Stimulated activated CD4-positive, alpha-beta T cell treated with anti-CD3 and anti-CD28 coated beads, Interleukin-12 subunit alpha, Interleukin-12 subunit beta, amount 100 ng/mL, for 24 hours (primary cell): ENCODE measurements around the gene ATP8A1.
A peak's percentile ranks its signal among the peaks of the same experiment; 100 is the strongest.
"Not testable (repeated sequence)": the region's sequence is repeated elsewhere in the genome, so short reads cannot be mapped to it uniquely, and the experiment has no call there.

ENCODE experiments used
- DNase-seq, 2 experiments: peaks; one replicate each; pipeline ENCODE4 v3.0.0-alpha.2; 2020; ENCODE audit warnings: low read depth in 2 of 2

Gene ATP8A1

DNA sequence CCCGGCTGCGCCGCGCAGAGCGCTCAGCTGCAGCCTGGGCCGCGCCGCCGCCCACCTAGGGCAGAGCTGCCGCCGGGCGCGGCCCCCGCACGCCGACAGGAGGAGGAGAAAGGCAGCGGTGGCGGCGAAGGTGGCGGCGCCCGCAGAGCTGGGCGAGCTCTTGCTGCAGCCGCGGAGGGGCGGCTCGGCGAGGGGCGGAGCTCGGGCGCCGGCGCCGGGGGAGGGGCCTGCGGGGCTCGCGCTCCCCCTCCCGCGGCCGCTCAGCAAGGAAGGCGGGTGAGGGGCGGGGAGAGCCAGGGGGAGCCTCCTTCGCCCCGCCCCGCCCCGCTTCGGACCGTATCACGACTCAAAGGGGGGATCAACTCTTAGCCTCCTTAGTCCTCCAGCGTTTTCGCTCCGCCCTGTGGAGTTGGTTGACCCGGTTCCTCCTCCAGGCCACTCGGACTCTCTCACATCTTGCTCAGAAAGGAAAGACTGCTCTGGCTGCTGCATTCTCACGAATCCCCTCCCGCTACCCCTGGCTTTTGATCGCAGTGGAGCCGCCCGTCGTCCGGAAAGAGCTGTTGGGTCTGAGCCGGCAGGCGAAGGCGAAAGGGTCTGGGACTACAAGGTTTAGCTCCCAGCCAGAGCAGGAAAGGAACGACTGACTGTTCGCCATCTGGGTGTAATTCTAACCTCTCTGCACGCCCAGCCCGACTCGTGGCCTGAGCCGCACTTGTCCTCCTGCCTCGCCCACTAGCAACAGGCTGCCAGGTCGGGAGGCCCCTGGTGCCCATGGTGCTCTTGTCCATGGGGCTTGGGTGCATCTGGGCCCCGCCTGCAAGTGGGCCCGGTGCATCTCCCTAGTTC, at the start of gene ATP8A1:
TSS of gene ATP8A1 (minus strand) at position 162 of the 849 bp plus-strand sequence. CDS start 232 bp downstream, outside the sequence.
- peak; percentile 79 to 89 for DNase-seq

DNA sequence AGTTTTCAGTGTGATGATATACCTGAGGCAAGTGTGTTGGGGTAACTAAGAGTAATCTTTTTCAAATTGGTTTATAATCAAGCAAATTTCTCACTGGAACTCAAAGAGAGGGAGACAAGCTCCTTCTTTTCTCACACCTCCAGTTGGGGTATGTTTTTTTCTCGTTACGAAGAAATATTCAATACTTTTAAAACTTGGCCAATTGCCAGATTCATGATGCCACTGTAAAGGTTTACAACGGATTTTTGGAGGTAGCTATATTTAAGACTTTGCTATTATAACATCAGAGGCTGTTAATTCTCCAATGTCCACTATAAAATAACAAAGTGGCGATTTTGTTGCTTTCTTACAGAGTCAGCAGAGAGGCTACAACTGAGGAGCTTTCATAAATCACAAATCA, 49.2 kb upstream of the ATP8A1 start:
- no peak for DNase-seq

DNA sequence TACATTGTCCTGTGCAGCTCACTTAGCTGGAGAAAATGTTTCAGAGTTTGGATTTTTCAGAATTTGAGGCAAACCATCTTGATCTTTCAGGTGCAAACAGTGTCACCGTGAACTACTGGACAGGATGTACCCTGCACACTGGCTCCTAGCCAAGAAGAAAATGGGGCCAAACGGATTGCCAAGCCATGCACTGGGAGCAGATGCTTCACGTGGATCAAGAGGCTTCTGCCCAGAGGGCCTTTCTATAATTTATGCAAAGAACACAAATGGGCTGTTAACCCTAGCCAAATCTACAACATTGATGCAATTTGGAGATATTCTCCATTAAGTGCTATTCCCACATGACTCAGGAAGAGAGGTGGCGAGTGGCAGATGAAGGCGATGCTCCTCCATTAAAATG, 46.9 kb upstream of the ATP8A1 start:
- no peak for DNase-seq

DNA sequence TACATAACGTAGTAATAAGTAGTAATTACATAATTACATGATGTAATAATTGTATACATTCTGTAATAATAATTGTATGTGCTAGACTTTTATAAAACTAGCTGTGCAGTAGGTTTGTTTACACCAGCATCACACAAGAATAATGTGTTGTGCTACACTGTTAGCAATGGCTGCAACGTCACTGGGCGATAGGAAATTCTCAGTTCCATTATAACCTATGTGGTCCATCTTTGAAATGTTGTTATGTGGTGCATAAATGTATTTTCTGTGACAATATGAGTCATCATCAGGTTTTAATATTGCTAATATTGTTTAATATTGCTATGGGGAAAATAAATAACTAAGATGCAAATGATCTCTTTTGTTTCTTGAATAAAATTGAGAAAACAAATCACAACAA, 46.0 kb upstream of the ATP8A1 start:
- DNase-seq: no peak

DNA sequence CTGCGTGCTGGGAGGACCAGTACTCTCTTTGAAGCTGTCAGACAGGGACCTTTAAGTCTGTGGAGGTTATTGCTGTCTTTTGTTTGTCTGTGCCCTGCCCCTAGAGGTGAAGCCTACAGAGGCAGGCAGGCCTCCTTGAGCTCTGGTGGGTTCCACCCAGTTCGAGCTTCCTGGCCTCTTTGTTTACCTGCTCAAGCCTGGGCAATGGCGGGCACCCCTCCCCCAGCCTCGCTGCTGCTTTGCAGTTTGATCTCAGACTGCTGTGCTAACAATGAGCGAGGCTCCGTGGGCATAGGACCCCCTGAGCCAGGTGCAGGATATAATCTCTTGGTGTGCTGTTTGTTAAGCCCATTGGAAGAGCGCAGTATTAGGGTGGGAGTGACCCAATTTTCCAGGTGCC, 44.9 kb upstream of the ATP8A1 start:
- DNase-seq: not testable (repeated sequence)

DNA sequence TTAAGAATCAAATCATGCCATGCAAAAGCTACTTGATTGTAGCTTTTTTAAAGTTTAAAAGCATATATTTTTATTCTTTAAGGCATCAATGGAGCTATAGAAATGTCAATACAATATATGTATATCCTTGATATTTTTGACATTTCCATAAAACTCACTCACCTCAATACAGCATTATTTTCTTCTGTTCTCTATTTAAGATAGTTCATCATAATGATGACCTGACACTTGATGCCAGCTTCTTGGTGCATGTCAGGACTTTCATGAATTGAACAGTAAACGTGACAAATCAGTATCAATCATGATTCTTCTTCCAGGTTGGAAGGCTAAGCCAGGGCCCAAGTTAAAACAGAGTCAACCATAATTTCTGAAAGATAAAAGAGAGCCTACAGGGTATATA, 33.6 kb upstream of the ATP8A1 start:
- no peak for DNase-seq

DNA sequence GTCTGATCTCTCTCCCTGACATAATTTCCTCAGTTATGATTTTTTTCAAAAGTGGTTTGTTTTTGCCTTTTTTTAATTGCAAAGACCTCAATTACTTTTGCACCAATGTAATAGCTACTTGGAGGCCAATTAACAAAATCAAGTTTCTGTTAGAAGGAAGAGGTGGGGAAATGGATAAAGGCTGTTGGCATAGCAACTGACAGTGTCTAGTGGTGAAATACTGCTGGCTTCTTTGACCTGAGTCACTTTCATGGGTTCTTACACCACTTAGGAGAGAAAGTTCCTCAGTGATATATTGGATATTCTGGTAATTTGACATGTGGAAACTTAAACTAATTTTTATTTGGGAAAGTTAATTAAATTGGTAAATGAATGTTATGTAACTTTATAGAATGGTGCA, 26.5 kb upstream of the ATP8A1 start:
- DNase-seq: no peak

DNA sequence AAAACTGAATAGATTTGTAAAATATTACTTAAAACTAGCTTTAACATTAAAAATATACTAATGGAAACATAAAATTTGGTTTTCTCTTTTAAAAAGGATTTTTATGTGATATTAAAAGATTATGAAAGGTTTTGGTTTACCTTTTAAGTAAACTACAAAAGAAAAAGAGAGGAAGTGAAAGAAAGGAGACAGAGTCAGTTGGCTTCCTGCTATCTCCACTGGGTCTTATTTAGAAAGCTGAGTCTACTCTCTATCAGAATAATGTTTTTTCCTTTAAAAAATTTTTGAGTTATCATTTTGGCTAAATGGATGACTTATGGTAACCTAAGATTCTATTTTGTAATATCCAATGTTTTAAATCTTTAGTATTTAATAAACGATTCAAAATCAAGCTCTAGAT, 21.6 kb upstream of the ATP8A1 start:
- DNase-seq: no peak

DNA sequence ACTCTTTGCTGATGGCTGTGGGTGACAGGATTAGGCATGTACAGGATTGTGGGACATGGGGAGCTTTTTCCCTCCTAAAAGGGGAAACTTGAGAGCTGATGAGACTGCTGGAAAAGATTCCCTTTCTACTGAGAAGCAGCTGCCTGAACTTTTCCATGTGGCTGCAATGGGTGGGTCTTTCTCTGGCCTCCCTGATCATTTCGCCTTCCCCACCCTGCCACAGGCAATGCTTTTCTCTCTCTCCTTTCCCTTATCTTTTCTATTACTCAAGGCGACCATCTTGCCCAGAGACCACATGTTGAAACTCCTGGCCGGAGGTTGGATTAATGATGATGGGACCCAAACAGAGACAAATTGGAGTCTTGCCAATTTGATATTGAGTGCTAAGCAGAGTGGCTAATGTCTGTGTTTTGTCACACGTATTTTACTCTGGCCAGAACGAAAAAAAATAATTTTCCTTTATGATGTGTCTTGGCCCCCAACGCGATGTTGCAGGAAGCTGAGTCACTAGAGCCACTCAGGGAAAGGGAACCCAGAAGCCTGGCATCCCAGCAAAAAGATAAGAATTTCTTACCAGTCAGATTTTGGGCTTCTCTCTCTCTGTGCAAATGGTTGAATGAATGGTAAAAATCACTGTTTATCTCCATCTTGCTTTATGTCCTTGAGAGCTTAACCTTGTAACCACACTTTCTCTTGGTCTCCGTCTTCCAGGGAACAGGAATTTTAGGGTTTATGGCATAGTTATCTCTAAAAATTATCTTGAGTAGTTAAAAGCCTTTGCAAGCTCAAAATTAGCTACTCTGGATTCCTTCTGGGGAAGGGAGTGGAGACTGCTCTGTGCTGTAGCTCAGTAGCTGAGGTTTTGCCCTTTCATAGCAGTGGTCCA, 19.4 kb upstream of the ATP8A1 start:
- DNase-seq: no peak

DNA sequence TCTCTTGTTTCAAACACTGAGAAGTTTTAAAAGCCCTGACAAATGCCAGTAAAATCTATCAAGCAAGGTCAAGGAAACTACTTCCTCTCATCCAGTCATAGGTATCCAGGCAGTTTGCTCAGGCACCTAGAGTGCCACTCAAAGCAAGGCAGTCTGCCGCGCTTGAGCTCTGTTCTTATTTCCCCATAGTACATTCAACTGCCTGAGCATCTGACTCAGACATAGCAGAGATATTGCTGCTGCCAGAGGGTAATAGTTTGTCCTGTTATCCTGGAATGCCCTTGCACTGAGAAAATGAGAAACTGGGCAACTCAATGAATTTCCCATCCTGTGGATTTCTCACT, 16.1 kb upstream of the ATP8A1 start:
- no peak for DNase-seq

DNA sequence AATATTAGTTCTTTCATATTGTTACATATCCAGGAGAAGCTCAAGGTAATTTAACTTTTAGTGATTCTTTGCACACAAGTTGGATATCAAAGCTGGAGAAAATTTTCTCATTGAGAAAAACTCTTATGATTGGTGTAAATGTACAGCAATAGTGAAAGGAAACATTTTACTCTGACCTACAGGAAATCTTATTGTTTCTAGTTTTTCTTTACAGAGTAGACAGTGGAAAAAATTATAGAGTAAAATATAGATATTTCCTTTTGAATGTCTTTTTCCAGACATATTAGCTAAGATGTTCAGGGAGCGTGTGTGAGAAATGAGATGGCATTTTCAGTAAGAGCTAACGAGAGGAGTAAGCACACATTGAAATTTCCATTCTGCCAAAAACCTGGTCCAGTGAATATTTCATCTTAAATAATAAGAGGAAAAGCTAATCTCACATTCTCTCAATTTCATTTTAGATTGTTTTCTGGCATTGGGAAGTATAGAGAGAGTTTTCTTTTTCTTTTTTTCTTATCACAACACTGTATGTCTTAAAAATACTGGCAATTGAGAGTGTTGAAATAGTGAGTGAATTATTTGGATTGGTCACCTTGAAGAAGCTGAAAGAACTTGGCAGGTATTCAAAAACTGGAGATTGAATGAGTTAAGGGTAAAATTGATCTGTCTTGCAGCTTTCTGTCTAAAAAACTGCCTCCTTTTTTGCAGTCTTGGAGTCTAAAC, 15.6 kb upstream of the ATP8A1 start:
- no peak for DNase-seq

DNA sequence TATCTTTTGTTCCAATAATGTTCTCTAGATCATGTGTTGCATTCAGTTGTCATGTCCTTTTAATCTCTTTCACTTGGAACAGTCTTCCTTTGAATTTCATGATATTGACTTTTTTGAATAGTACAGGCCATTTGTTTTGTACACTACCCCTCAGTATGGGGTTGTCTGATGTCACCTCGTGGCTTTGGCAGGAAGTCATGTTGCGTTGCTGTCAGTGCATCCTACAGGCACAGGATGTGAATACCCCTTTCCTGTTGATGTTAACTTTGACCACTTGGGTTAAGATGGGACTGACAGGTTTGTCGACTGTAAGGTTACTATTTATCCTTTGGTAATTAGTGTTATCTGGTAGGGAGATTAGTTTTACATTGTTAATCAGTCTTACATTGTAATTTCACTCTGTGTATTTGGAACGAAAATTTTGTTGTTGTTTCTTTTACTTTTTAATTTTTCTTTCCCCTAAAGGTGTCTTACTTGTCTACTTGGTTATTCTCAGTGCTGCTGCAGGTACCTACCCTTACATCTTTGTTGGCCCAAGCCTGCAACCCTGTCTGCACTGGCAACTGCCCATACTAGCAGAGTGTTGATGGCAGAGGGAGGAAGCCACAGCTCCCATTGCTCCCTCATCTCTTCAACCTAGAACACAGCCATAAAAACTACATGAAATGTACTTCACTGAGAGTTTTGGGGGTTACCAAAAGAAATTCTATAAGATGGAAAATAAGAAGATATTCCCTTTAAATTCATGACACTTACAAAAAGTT, 14.7 kb upstream of the ATP8A1 start:
- DNase-seq: peak in 1 of 2 experiments; percentile 9

DNA sequence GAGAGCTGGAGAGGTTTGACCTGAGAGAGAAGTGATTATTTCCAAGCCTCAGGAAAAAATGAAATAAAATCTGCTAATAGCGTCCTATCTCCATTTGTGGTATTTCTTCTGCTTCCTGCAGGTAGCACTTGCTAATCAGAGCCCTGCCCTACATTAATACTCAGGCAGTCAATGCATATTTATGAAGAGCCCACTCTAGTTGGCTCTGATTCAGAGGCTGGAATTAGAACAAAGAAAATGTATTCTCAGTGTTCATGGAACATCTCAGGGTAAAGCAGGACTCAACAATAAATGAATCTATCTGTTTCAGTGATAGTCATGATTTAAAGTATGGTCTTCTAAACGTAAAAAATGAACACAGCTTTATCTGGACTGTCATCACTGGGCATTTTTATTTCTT, 1.4 kb upstream of the ATP8A1 start:
- DNase-seq: no peak

DNA sequence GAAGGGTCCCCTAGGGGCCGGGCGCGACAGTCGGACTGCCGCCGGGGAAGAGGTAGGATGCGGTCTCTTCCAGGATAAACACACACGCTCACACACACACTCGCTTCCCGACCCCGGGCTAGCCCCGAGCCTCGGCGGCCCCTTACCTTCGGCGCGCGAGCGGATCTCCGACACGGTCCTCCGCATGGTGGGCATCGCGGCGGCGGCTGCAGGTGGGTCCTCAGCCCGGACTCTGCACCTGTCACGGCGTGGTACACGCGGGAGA, 294 bp downstream of the ATP8A1 start:
- no peak for DNase-seq

DNA sequence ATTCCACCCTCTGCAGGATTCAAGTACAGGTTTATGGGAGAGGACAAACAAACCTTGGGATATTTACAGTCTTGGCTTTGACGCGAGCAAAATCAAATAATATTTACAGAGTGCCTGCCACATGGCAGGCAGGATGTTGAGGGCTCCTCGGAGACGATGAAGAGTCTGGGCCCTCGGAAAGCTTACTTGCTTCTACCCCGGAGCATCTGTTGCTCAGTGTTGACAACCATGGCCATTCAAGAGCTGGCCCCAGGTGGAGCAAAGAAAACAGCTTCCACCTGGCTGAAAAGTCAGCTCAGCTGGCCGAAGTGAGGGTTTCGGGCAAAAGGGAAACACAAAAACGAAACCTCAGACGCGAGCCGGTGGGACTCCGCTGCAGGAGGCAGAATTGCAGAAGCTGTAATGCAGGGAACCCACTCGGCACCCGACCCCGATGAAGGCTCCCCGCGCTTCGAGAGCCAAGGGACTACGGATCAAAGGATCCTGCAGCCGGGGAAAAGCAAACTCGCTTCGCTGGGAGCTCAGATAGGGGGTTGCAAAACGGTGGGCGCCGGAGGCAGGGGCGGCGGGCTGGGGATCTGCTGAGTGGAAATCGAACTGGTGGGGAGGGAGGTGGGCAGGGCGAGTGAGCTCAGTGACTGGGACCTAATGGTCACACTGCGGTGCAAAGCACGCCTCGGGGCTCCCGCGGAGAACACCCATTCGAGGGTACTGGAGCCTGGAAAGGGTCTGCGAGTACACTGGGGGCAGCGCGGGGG, 805 bp downstream of the ATP8A1 start:
- peak; percentile 20 to 26 for DNase-seq

DNA sequence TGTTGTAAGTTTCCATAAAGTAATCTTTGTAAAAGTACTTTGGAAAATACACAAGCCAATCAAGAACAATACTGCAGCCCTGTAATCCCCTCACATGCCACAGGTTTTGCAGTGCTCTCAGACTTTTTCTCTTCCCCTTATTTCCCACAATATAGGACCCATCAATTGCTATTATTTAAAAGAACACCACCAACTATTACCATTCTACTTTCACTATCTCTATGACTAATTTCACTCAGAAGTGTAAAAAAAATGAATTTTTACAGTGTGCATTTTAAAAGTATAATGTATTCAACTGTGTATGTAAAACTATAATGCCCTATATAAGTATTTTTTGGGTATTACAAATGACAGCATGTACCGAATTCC, 1.7 kb downstream of the ATP8A1 start:
- no peak for DNase-seq

DNA sequence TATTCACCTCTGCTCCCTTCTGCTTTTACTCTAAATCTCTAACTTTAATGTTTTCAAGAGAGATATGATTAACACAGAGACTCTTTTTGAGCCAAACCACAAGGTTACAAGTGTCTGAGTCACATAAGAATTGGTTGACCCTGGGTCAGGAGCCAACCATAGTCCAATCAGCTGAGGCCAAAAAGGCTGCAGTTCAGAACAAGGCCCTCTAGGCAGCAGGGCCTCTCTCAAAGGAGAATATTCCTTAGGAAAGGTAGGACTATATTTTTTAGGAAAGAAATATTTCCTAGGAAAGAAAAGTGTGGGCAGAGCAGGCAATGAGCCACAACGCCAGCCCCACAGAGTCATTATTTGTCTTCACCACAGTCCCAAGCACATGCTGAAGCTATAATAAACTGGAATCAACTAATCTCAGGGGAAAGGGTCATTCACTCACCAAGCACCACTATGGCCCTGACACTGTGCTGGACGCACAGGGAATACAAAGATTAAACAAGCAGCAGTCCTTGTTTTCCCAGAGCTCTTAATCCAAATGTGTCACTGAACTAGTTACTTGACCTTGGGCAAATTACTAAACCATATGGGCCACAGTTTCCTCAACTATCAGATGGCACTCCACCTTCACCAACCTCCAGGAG, 2.2 kb downstream of the ATP8A1 start:
- no peak for DNase-seq

DNA sequence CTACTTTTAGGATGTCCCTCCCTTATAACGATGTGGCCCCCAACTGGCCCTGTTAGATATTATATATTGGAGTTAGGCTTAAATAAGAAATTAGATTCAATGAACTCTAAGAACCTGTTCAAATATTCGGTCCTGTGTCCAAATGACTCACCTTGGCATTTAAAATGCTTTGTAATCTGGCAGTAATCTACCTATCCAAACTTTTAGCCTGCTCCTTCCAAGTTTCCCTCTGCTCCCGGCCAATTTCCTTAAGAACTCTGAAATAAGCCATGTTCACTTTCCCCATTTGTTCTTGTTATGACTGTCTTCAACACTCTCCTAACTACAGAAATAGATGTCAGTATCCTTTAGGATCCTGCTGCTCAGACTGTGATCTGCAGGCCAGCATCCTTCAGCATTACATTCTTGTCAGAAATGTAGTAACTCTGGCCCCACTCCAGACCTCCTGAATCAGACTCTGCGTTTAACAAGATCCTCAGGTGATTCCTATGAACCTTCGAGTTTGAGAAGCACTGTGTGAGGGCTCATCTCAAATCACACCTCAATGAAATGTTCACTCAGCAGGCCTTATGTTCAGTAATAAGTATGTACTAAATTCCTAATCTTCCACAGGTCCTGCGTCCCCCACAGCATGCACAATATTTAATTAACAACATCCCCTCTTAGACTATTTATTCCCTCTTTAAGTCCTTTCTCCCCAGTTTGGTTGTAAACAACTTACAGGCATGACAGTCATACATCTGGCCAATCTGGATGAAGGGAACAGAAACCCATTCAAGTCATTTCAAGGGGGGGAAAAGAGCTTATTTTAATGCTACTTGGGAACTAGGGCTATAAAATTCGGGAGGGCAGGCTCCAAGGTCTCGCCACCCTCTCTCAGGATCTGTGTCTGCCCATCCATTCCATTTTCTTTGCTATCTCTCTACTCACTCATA, 3.0 kb downstream of the ATP8A1 start:
- DNase-seq: no peak

DNA sequence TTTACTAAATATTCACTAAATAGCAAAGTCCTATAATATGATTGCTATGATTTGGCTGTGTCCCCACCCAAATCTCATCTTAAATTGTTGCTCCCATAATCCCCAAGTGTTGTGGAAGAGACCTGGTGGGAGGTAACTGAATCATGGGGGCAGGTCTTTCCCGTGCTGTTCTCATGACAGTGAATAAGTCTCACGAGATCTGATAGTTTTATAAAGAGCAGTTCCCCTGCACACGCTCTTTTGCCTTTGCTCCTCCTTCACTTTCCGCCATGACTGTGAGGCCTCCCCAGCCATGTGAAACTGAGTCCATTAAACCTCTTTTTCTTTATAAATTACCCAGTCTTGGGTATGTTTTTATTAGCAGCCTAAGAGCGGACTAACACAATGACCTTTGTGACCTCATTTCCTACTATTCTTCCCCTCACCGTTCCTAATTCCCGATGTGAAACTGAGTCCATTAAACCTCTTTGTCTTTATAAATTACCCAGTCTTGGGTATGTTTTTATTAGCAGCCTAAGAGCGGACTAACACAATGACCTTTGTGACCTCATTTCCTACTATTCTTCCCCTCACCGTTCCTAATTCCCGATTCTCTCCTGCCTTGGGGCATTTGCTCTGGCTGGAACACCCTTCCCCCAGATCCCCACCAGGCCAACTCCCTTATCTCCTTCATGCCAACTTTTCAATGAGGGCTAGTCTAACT, 4.2 kb downstream of the ATP8A1 start:
- not testable (repeated sequence) for DNase-seq
